Erythroblast (primary cell): ENCODE results near the gene TMEM25.

Experiments
- GATA1 ChIP-seq: IDR thresholded peaks from 2 replicates; pipeline ENCODE4 v1.6.1; 2011; ENCODE audit warnings: low read depth, mild to moderate bottlenecking, control low read depth, low read length, moderate library complexity
- POLR2A ChIP-seq: IDR thresholded peaks from 2 replicates; pipeline ENCODE4 v1.6.1; 2011; ENCODE audit warnings: mild to moderate bottlenecking, low read length

GRCh38 chr11:118535261-118535660, 4.3 kb downstream of the TMEM25 start:
- TF ChIP-seq POLR2A (no peak), GATA1 (no peak)
